H1 (cell line): ENCODE measurements around the gene NARS2. TPM values are rescaled to one million over a fixed set of nuclear protein-coding genes. Genes with fewer than 3 reads are reported as not detected.

Experiments used
- CTCF ChIA-PET: fragments of 300-600 bp; sonication (Branson Sonifier 250); formaldehyde crosslinking; loops from one replicate; lab custom pipeline; 2021; ENCODE audit not compliant: partially characterized antibody; lab: Charles Lee
- POLR2A ChIA-PET: fragments of 300-600 bp; sonication (Branson Sonifier 250); formaldehyde crosslinking; loops from one replicate; lab custom pipeline; 2021; ENCODE audit warnings: inconsistent platforms; ENCODE audit not compliant: partially characterized antibody; lab: Charles Lee
- DNase-seq, 2 experiments: peaks; one replicate each; pipeline versions ENCODE4 v3.0.0 to v3.0.0-alpha.2; 2010 to 2022; ENCODE audit warnings: low spot score in 2 of 2, low read depth in 1 of 2, mixed read lengths in 1 of 2
- FAIRE-seq: peaks from 2 replicates; lab custom pipeline; 2011; peaks lifted over from hg19 to GRCh38; lab: Jason Lieb, UNC
- H2AFZ ChIP-seq: 2 replicates; pipeline ENCODE4 v1.8.1; 2012; ENCODE audit warnings: low read length, inconsistent platforms
- H2AK5ac ChIP-seq: 2 replicates; pipeline ENCODE4 v1.6.1; 2013; ENCODE audit warnings: low read depth, low read length
- H2BK120ac ChIP-seq: replicated peaks from 2 replicates; pipeline ENCODE3; 2013; ENCODE audit warnings: low read depth, low read length, inconsistent platforms
- H2BK12ac ChIP-seq: 2 replicates; pipeline ENCODE4 v1.6.1; 2013; ENCODE audit warnings: low read depth, low read length
- H2BK15ac ChIP-seq: 2 replicates; pipeline ENCODE4 v1.6.1; 2013; ENCODE audit warnings: low read length
- H2BK20ac ChIP-seq: 2 replicates; pipeline ENCODE4 v1.6.1; 2013; ENCODE audit warnings: low read length
- H2BK5ac ChIP-seq: 2 replicates; pipeline ENCODE4 v1.6.1; 2013; ENCODE audit warnings: low read depth, low read length
- H3K14ac ChIP-seq: 2 replicates; pipeline ENCODE4 v1.6.1; 2013; ENCODE audit warnings: inconsistent platforms; ENCODE audit not compliant: insufficient read length
- H3K18ac ChIP-seq: 2 replicates; pipeline ENCODE4 v1.6.1; 2013; ENCODE audit warnings: low read length; ENCODE audit errors: extremely low read depth
- H3K23ac ChIP-seq: 2 replicates; pipeline ENCODE4 v1.6.1; 2013; ENCODE audit warnings: inconsistent platforms; ENCODE audit not compliant: insufficient read length
- H3K23me2 ChIP-seq: 2 replicates; pipeline ENCODE4 v1.6.1; 2013; ENCODE audit warnings: low read depth, low read length
- H3K27ac ChIP-seq: 2 replicates; pipeline ENCODE4 v1.6.1; 2011; ENCODE audit warnings: low read depth, low read length, inconsistent platforms
- H3K27me3 ChIP-seq, 4 experiments: replicated peaks in 1 of 4; 1 replicate in 1 of 4; 2 replicates in 3 of 4; pipeline versions ENCODE4 v1.6.1 to v1.8.1; 2011 to 2013; ENCODE audit warnings: low read length in 3 of 4, mild to moderate bottlenecking in 3 of 4, inconsistent platforms in 2 of 4, mixed read lengths in 2 of 4, moderate library complexity in 1 of 4; ENCODE audit not compliant: control insufficient read depth in 3 of 4, insufficient read depth in 3 of 4; ENCODE audit errors: extremely low read depth in 1 of 4
- H3K36me3 ChIP-seq, 4 experiments: 2 replicates each; pipeline versions ENCODE4 v1.6.1 to v1.8.1; 2011 to 2013; ENCODE audit warnings: mild to moderate bottlenecking in 4 of 4, low read length in 3 of 4, moderate library complexity in 2 of 4, control low read depth in 1 of 4, inconsistent platforms in 1 of 4; ENCODE audit not compliant: insufficient read depth in 4 of 4, control insufficient read depth in 2 of 4
- H3K4ac ChIP-seq: replicated peaks from 2 replicates; pipeline ENCODE3; 2013; ENCODE audit warnings: low read length, low read depth, mixed read lengths, inconsistent platforms; ENCODE audit not compliant: insufficient read length
- H3K4me1 ChIP-seq, 4 experiments: replicated peaks in 1 of 4; 1 replicate in 1 of 4; 2 replicates in 3 of 4; pipeline versions ENCODE4 v1.6.1 to v1.8.1; 2011 to 2013; ENCODE audit warnings: low read length in 3 of 4, inconsistent platforms in 2 of 4, mixed read lengths in 1 of 4; ENCODE audit not compliant: insufficient read depth in 4 of 4, control insufficient read depth in 3 of 4
- H3K4me2 ChIP-seq, 2 experiments: 2 replicates each; pipeline versions ENCODE4 v1.6.1 to v1.8.1; 2011 to 2013; ENCODE audit warnings: low read depth in 2 of 2, low read length in 2 of 2, control low read depth in 1 of 2, inconsistent platforms in 1 of 2, mild to moderate bottlenecking in 1 of 2; ENCODE audit not compliant: insufficient read depth in 1 of 2
- H3K4me3 ChIP-seq, 4 experiments: fragments of 200-600, 300-600 bp in 1 of 4; sonication (generic), shearing (Covaris generic), sonication (Bioruptor Twin) in 1 of 4; 2 replicates each; pipeline versions ENCODE4 v1.5.1 to v1.8.1; 2011 to 2016; ENCODE audit warnings: low read length in 4 of 4, low read depth in 3 of 4, control low read depth in 2 of 4, inconsistent platforms in 2 of 4, mild to moderate bottlenecking in 2 of 4, mixed read lengths in 1 of 4, moderate library complexity in 1 of 4; ENCODE audit not compliant: insufficient read depth in 2 of 4; ENCODE audit errors: extremely low read depth in 1 of 4
- H3K56ac ChIP-seq: replicated peaks from 2 replicates; pipeline ENCODE3; 2013; ENCODE audit warnings: low read depth, mild to moderate bottlenecking, mixed read lengths, low read length, inconsistent platforms; ENCODE audit not compliant: insufficient read length
- H3K79me1 ChIP-seq: 2 replicates; pipeline ENCODE4 v1.6.1; 2013; ENCODE audit warnings: low read depth, low read length, control low read depth
- H3K79me2 ChIP-seq, 2 experiments: 2 replicates each; pipeline versions ENCODE4 v1.6.1 to v1.8.1; 2012 to 2013; ENCODE audit warnings: low read length in 2 of 2, mild to moderate bottlenecking in 2 of 2, inconsistent platforms in 1 of 2; ENCODE audit not compliant: insufficient read depth in 2 of 2, control insufficient read depth in 1 of 2
- H3K9ac ChIP-seq, 4 experiments: replicated peaks in 1 of 4; 1 replicate in 1 of 4; 2 replicates in 3 of 4; pipeline versions ENCODE4 v1.6.1 to v1.8.1; 2011 to 2013; ENCODE audit warnings: low read depth in 3 of 4, low read length in 3 of 4, control low read depth in 2 of 4, mild to moderate bottlenecking in 2 of 4, moderate library complexity in 2 of 4, inconsistent platforms in 1 of 4; ENCODE audit errors: extremely low read depth in 1 of 4
- H3K9me3 ChIP-seq, 2 experiments: 2 replicates each; pipeline versions ENCODE4 v1.6.1 to v1.8.1; 2012 to 2013; ENCODE audit warnings: mild to moderate bottlenecking in 2 of 2, moderate library complexity in 2 of 2, control low read depth in 1 of 2, inconsistent platforms in 1 of 2, low read depth in 1 of 2, low read length in 1 of 2, mixed read lengths in 1 of 2; ENCODE audit not compliant: insufficient read depth in 2 of 2
- H4K20me1 ChIP-seq, 2 experiments: replicated peaks in 1 of 2; 2 replicates each; pipeline versions ENCODE3 to v1.8.1; 2011 to 2013; ENCODE audit warnings: inconsistent platforms in 2 of 2, low read length in 2 of 2, mild to moderate bottlenecking in 1 of 2; ENCODE audit not compliant: insufficient read depth in 2 of 2, control insufficient read depth in 1 of 2
- H4K5ac ChIP-seq: 2 replicates; pipeline ENCODE4 v1.6.1; 2013; ENCODE audit warnings: low read length, low read depth, mixed read lengths, inconsistent platforms; ENCODE audit not compliant: insufficient read length
- H4K8ac ChIP-seq: 2 replicates; pipeline ENCODE4 v1.8.0; 2013; ENCODE audit warnings: mild to moderate bottlenecking, moderate library complexity, low read length, inconsistent platforms; ENCODE audit not compliant: insufficient read depth; ENCODE audit errors: extremely low read depth
- H4K91ac ChIP-seq: replicated peaks from 2 replicates; pipeline ENCODE3; 2013; ENCODE audit warnings: low read length, mixed read lengths, inconsistent platforms; ENCODE audit not compliant: insufficient read length
- ATF3 ChIP-seq: IDR thresholded peaks from 2 replicates; pipeline ENCODE4 v1.6.1; 2011; ENCODE audit warnings: low read depth, mild to moderate bottlenecking, low read length; ENCODE audit not compliant: insufficient read depth
- WGBS, 2 experiments: shearing (Covaris generic) in 1 of 2; methylation state at CpG; one replicate each; pipeline versions ENCODE4 v1.1.6 to v1.1.7; 2013 to 2015; ENCODE audit warnings: low lambda C conversion rate in 2 of 2, mixed read lengths in 2 of 2, inconsistent platforms in 1 of 2, low coverage in 1 of 2, missing lambda C conversion rate in 1 of 2; ENCODE audit not compliant: insufficient replicate concordance in 2 of 2, insufficient coverage in 1 of 2, insufficient read length in 1 of 2; ENCODE audit errors: extremely low coverage in 1 of 2, missing lambda C conversion rate in 1 of 2; 5-methylcytosine and 5-hydroxymethylcytosine counted together
- polyA plus RNA-seq, 7 experiments: library from polyadenylated mRNA; depleted of rRNA in 3 of 7; stranded (reverse) in 5 of 7; unstranded in 2 of 7; fragments of >200 nt in 5 of 7; fragments of 200-250 nt in 2 of 7; gene quantifications; 1 replicate in 5 of 7; 2 replicates in 1 of 7; 4 replicates in 1 of 7; pipeline versions ENCODE4 v1.2.1 to v1.2.3, GENCODE V29; 2011 to 2013; ENCODE audit warnings: missing spikeins in 2 of 7, mixed read lengths in 2 of 7
- total RNA-seq: library from RNA; stranded (reverse); fragmentation: NEBNext Ultra II Directional; extraction: Animal tissue kit (Norgen Biotek cat#: 25700); gene quantifications from 2 replicates; pipeline ENCODE4 v1.2.1, GENCODE V29; 2021

NARS2 gene
- total and polyA plus RNA-seq, 2 of the 8 experiments (the other 6 are each of a cell fraction or from before 2014, with no cell fraction given), result 26.2 to 51.6 TPM

- Histone ChIP-seq H2BK12ac (no peak overlapping the region), H4K5ac (no peak overlapping the region), H2AFZ (no peak overlapping the region), H3K4me3 (no peak overlapping the region), H3K36me3 (peaks cover 0 to 1% (median 0%) of the 10 kb centered on the region in 4 experiments; a peak in 2 of 8 replicates), H3K79me2 (peaks cover 0 to 6% of the 10 kb centered on the region in 2 experiments; a peak in 2 of 4 replicates), H3K4me1 (peaks cover 0 to 3% (median 0%) of the 10 kb centered on the region in 4 experiments; a peak in 1 of 7 replicates), H4K8ac (no peak overlapping the region), H4K20me1 (no peaks in the 10 kb centered on the region), H3K23me2 (no peaks in the 10 kb centered on the region), H3K18ac (no peak overlapping the region), H3K9me3 (0 out of 4 replicates have a peak, but pooled peaks cover 0 to 2% of the 10 kb centered on the region in 2 experiments), H2BK120ac (no peak overlapping the region), H3K23ac (no peak overlapping the region)
- DNase-seq, result no peak
- POLR2A ChIA-PET, result no interaction called here
- FAIRE-seq, result no peak
- TF ChIP-seq ATF3, result no peak
- TF ChIP-seq, all 59 proteins: peak for 0
- Histone ChIP-seq H3K27ac (no peak overlapping the region), H3K4me2 (no peak overlapping the region), H2AK5ac (no peak overlapping the region), H3K56ac (no peak overlapping the region), H3K79me1 (no peaks in the 10 kb centered on the region), H3K9ac (no peak overlapping the region), H3K4ac (no peak overlapping the region), H2BK5ac (no peak overlapping the region), H4K91ac (no peak overlapping the region), H3K27me3 (no peaks in the 10 kb centered on the region), H3K14ac (no peak overlapping the region), H2BK20ac (no peak overlapping the region), H2BK15ac (no peak overlapping the region)
- WGBS, 2 experiments, result 94% methylated on average over 4 of the region's 4 CpGs; no CpG with 5 or more reads in 1 of the 2 experiments
- CTCF ChIA-PET, result no interaction called here
Observed at GRCh38 chr11:78516281-78516680, 58.4 kb downstream of the NARS2 start.
